GM12878 (cell line): ENCODE data around the gene LINGO1. TPM values are rescaled to one million over a fixed set of nuclear protein-coding genes. Genes with fewer than 3 reads are reported as not detected.

Experiments used
- ATAC-seq: fragments of 200-7000 bp; cut with Tn5 transposase; 3 replicates; pipeline ENCODE4 v1.9.1; 2020; ENCODE audit warnings: mild to moderate bottlenecking, moderate library complexity
- BruUV-seq: library from RNA; stranded (reverse); fragments of 400-500 nt; replicated peaks from 2 replicates; lab custom pipeline; 2021; lab: Mats Ljungman, UMichigan
- CTCF ChIA-PET: fragments of 300-600 bp; sonication (Branson Sonifier 250); formaldehyde crosslinking; extraction: SDS; loops from one replicate; lab custom pipeline; 2021; ENCODE audit warnings: inconsistent platforms; lab: Yijun Ruan, JAX
- POLR2A ChIA-PET: fragments of 350-600 bp; formaldehyde crosslinking; extraction: SDS; loops from one replicate; lab custom pipeline; 2021; ENCODE audit warnings: inconsistent platforms; lab: Charles Lee
- RAD21 ChIA-PET: fragments of 300-600 bp; sonication (Branson Sonifier 250); formaldehyde crosslinking; loops from one replicate; lab custom pipeline; 2023; ENCODE audit warnings: antibody characterized with exemption; ENCODE audit not compliant: unreplicated experiment; lab: Charles Lee
- SMC1A ChIA-PET: fragments of 300-600 bp; sonication (Branson Sonifier 250); formaldehyde crosslinking; loops from one replicate; lab custom pipeline; 2023; ENCODE audit not compliant: unreplicated experiment, uncharacterized antibody; lab: Charles Lee
- DNase-seq: peaks from one replicate; pipeline ENCODE4 v3.0.0-alpha.2; 2011; ENCODE audit warnings: low read depth, low spot score
- FAIRE-seq: peaks from 3 replicates; lab custom pipeline; 2011; peaks lifted over from hg19 to GRCh38; lab: Jason Lieb, UNC
- H2AFZ ChIP-seq: 2 replicates; pipeline ENCODE4 v1.6.0; 2011; ENCODE audit warnings: low read depth, low read length, control low read depth; ENCODE audit not compliant: control insufficient read depth
- H3K27ac ChIP-seq: 2 replicates; pipeline ENCODE4 v1.5.1; 2011; ENCODE audit warnings: control low read depth; ENCODE audit not compliant: control insufficient read depth, insufficient read depth
- H3K27me3 ChIP-seq, 2 experiments: replicated peaks in 1 of 2; 2 replicates each; pipeline versions ENCODE4 v1.6.0 to v1.6.1; 2011; ENCODE audit warnings: low read length in 1 of 2; ENCODE audit not compliant: control insufficient read depth in 2 of 2, insufficient read depth in 2 of 2
- H3K36me3 ChIP-seq, 2 experiments: 2 replicates each; pipeline ENCODE4 v1.5.1; 2011; ENCODE audit warnings: low read length in 1 of 2; ENCODE audit not compliant: control insufficient read depth in 2 of 2, insufficient read depth in 2 of 2
- H3K4me1 ChIP-seq: 2 replicates; pipeline ENCODE4 v1.6.1; 2011; ENCODE audit warnings: mild to moderate bottlenecking, low read length, moderate library complexity, mixed read lengths; ENCODE audit not compliant: control insufficient read depth, insufficient read depth
- H3K4me2 ChIP-seq: 2 replicates; pipeline ENCODE4 v1.6.0; 2011; ENCODE audit warnings: control low read depth; ENCODE audit not compliant: control insufficient read depth, insufficient read depth
- H3K4me3 ChIP-seq: fragments of 200-600 bp; sonication (generic); 2 replicates; pipeline ENCODE4 v1.5.1; 2016
- H3K79me2 ChIP-seq: 2 replicates; pipeline ENCODE4 v1.6.0; 2011; ENCODE audit warnings: low read length; ENCODE audit not compliant: control insufficient read depth, insufficient read depth
- H3K9ac ChIP-seq: 2 replicates; pipeline ENCODE4 v1.8.0; 2011; ENCODE audit warnings: low read length, control low read depth, mixed read lengths; ENCODE audit not compliant: control insufficient read depth, insufficient read depth
- H3K9me3 ChIP-seq: replicated peaks from 3 replicates; pipeline ENCODE4 v1.5.1; 2011; ENCODE audit warnings: mild to moderate bottlenecking, low read length; ENCODE audit not compliant: control insufficient read depth, insufficient read depth
- H4K20me1 ChIP-seq: 2 replicates; pipeline ENCODE4 v1.6.0; 2011; ENCODE audit not compliant: control insufficient read depth, insufficient read depth
- CBX5 ChIP-seq: sonication (generic); IDR thresholded peaks from 2 replicates; pipeline ENCODE4 v1.6.1; 2016; ENCODE audit warnings: low read depth, moderate library complexity, mild to moderate bottlenecking, inconsistent platforms
- IKZF1 ChIP-seq: fragments of 450-650 bp; conservative IDR thresholded peaks from 2 replicates; pipeline ENCODE4 v1.6.1; 2017; ENCODE audit warnings: antibody characterized with exemption, mild to moderate bottlenecking
- IKZF2 ChIP-seq, 2 experiments: fragments of 450-650 bp; IDR thresholded peaks; 2 replicates each; pipeline ENCODE4 v1.6.1; 2017; ENCODE audit warnings: mild to moderate bottlenecking in 2 of 2, moderate library complexity in 2 of 2
- IRF4 ChIP-seq: IDR thresholded peaks from 2 replicates; pipeline ENCODE4 v1.6.1; 2011; ENCODE audit warnings: low read depth, low read length
- NFXL1 ChIP-seq: fragments of 450-650 bp; IDR thresholded peaks from 2 replicates; pipeline ENCODE4 v1.6.1; 2017; ENCODE audit warnings: antibody characterized with exemption, mild to moderate bottlenecking, borderline replicate concordance
- NKRF ChIP-seq: fragments of 450-650 bp; conservative IDR thresholded peaks from 2 replicates; pipeline ENCODE4 v1.6.1; 2017; ENCODE audit warnings: mild to moderate bottlenecking, moderate library complexity
- PKNOX1 ChIP-seq: fragments of 450-650 bp; IDR thresholded peaks from 2 replicates; pipeline ENCODE4 v1.6.1; 2016; ENCODE audit warnings: mild to moderate bottlenecking
- RAD21 ChIP-seq: IDR thresholded peaks from 2 replicates; pipeline ENCODE4 v1.6.1; 2011; ENCODE audit warnings: mild to moderate bottlenecking, low read depth, low read length, moderate library complexity; ENCODE audit not compliant: insufficient read depth
- RAD51 ChIP-seq: fragments of 450-650 bp; IDR thresholded peaks from 2 replicates; pipeline ENCODE4 v1.6.1; 2016; ENCODE audit warnings: moderate library complexity, mild to moderate bottlenecking, inconsistent platforms
- SIN3A ChIP-seq: IDR thresholded peaks from 2 replicates; pipeline ENCODE4 v1.6.1; 2012; ENCODE audit warnings: low read depth, low read length, improper control_type of control experiment
- SIX5 ChIP-seq: IDR thresholded peaks from 2 replicates; pipeline ENCODE4 v1.6.1; 2011; ENCODE audit warnings: mild to moderate bottlenecking, low read depth, low read length, moderate library complexity; ENCODE audit not compliant: severe bottlenecking
- SMARCA5 ChIP-seq: fragments of 450-650 bp; IDR thresholded peaks from 2 replicates; pipeline ENCODE4 v1.6.1; 2017; ENCODE audit warnings: mild to moderate bottlenecking
- SMC3 ChIP-seq: IDR thresholded peaks from 2 replicates; pipeline ENCODE4 v1.6.1; 2011; ENCODE audit warnings: low read length, improper control_type of control experiment, borderline replicate concordance
- SPI1 ChIP-seq: IDR thresholded peaks from 2 replicates; pipeline ENCODE4 v1.6.1; 2011; ENCODE audit warnings: low read depth, mild to moderate bottlenecking, low read length, moderate library complexity, borderline replicate concordance; ENCODE audit not compliant: insufficient read depth
- SREBF2 ChIP-seq: IDR thresholded peaks from 2 replicates; pipeline ENCODE4 v1.6.1; 2012; ENCODE audit warnings: mild to moderate bottlenecking, low read length
- TAF1 ChIP-seq: IDR thresholded peaks from 2 replicates; pipeline ENCODE4 v1.6.1; 2011; ENCODE audit warnings: mild to moderate bottlenecking, low read depth, low read length, borderline replicate concordance
- TBL1XR1 ChIP-seq: IDR thresholded peaks from 2 replicates; pipeline ENCODE4 v1.6.1; 2012; ENCODE audit warnings: low read depth, low read length, improper control_type of control experiment
- WRNIP1 ChIP-seq: IDR thresholded peaks from 2 replicates; pipeline ENCODE4 v1.6.1; 2011; ENCODE audit warnings: low read depth, low read length, improper control_type of control experiment, borderline replicate concordance
- WGBS: methylation state at CpG from one replicate; pipeline ENCODE4 v1.1.6; 2016; ENCODE audit warnings: low lambda C conversion rate; ENCODE audit not compliant: insufficient replicate concordance, insufficient coverage; ENCODE audit errors: missing lambda C conversion rate; 5-methylcytosine and 5-hydroxymethylcytosine counted together
- in situ Hi-C: fragments of 300-500 bp; cut with MboI; formaldehyde crosslinking; loops from 9 replicates; pipeline ENCODE4 v1.14.3; 2018; ENCODE audit warnings: mixed read lengths
- intact Hi-C: fragments of 100-400 bp; cut with micrococcal nuclease; formaldehyde crosslinking; loops from one replicate; pipeline ENCODE4 v1.14.2; 2022; ENCODE audit not compliant: unreplicated experiment
- polyA plus RNA-seq, 11 experiments: library from polyadenylated mRNA; depleted of rRNA in 4 of 11; unstranded in 6 of 11; stranded (reverse) in 5 of 11; fragments of >200 nt; fragmentation: Nextera tagmentation in 4 of 11; fragmentation: Illumina TruSeq in 1 of 11; extraction: Ambion mirVana in 4 of 11; extraction: Trizol in 1 of 11; gene quantifications; 1 replicate in 1 of 11; 2 replicates in 10 of 11; pipeline versions ENCODE4 v1.2.1 to v1.2.3, GENCODE V29; 2011 to 2016; ENCODE audit warnings: inconsistent platforms in 2 of 11, missing spikeins in 2 of 11, low read depth in 1 of 11
- total RNA-seq, 4 experiments: library from RNA; depleted of rRNA in 3 of 4; stranded (reverse); fragments of >200 nt in 3 of 4; fragmentation: Illumina TruSeq in 1 of 4; extraction: Trizol in 1 of 4; gene quantifications; 2 replicates each; pipeline versions ENCODE4 v1.2.1 to v1.2.3, GENCODE V29; 2013 to 2021
- TF ChIP-seq, protein P1 (sequence below): fragments of 450-650 bp; IDR thresholded peaks from 2 replicates; pipeline ENCODE4 v1.6.1; 2017; ENCODE audit warnings: mild to moderate bottlenecking

The LINGO1 gene
- total and polyA plus RNA-seq, 10 of the 15 experiments (the other 5 are each of a cell fraction or from before 2014, with no cell fraction given): 0.04 to 3.9 (median 0.17) TPM; not detected in 6

GRCh38 chr15:77634266-77634962, 1.7 kb upstream of the LINGO1 start:
- ATAC-seq (peak; percentile 85), FAIRE-seq (peak; percentile 80), DNase-seq (no peak)
- Histone ChIP-seq H3K4me1 (no peaks in the 10 kb centered on the region; the same call in 1 of the 2 replicates), H4K20me1 (no peaks in the 10 kb centered on the region), H3K9me3 (no peaks in the 10 kb centered on the region), H2AFZ (no peak overlapping the region), H3K4me2 (no peak overlapping the region), H3K9ac (no peak overlapping the region), H3K79me2 (no peaks in the 10 kb centered on the region), H3K27me3 (peaks cover 16 to 18% of the 10 kb centered on the region in 2 experiments), H3K4me3 (no peak overlapping the region), H3K36me3 (no peaks in the 10 kb centered on the region), H3K27ac (no peak overlapping the region)
- BruUV-seq: no TSS peak
- ChIA-PET RAD21 (interaction anchor here (1.0 to 2.6 kb wide), 4 partner anchors 17 to 241 kb away, joined by 3 to 19 read pairs (median 4); no protein-coding TSS in a partner anchor), CTCF (interaction anchor here (0.7 to 5.1 kb wide), 20 partner anchors 8 to 267 kb away, joined by 3 to 48 read pairs (median 4); no protein-coding TSS in a partner anchor), SMC1A (interaction anchor here (1.0 to 1.7 kb wide), 4 partner anchors 33 to 240 kb away, joined by 3 to 5 read pairs (median 4); no protein-coding TSS in a partner anchor), POLR2A (no interaction called here)
- WGBS: 0% methylated on average over 16 of the region's 34 CpGs
- intact Hi-C loops: loop anchor here (1.0 to 5.0 kb wide), 3 partner anchors 187 to 447 kb away; no protein-coding TSS in a partner anchor
- in situ Hi-C loops: loop anchor here (25.0 kb wide), 1 partner anchor 178 kb away; no protein-coding TSS in a partner anchor
- TF ChIP-seq, protein P1, sequence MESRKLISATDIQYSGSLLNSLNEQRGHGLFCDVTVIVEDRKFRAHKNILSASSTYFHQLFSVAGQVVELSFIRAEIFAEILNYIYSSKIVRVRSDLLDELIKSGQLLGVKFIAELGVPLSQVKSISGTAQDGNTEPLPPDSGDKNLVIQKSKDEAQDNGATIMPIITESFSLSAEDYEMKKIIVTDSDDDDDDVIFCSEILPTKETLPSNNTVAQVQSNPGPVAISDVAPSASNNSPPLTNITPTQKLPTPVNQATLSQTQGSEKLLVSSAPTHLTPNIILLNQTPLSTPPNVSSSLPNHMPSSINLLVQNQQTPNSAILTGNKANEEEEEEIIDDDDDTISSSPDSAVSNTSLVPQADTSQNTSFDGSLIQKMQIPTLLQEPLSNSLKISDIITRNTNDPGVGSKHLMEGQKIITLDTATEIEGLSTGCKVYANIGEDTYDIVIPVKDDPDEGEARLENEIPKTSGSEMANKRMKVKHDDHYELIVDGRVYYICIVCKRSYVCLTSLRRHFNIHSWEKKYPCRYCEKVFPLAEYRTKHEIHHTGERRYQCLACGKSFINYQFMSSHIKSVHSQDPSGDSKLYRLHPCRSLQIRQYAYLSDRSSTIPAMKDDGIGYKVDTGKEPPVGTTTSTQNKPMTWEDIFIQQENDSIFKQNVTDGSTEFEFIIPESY: no peak
- TF ChIP-seq WRNIP1: no peak
- TF ChIP-seq TAF1: no peak
- no peak for TF ChIP-seq IKZF1
- TF ChIP-seq NFXL1: peak; percentile 93
- no peak for TF ChIP-seq SREBF2
- peak; percentile 97 for TF ChIP-seq SMARCA5
- no peak for TF ChIP-seq IRF4
- peak; percentile 30; the same call in 1 of the 2 replicates for TF ChIP-seq RAD21
- no peak for TF ChIP-seq NKRF
- no peak for TF ChIP-seq SIX5
- TF ChIP-seq SIN3A: no peak
- no peak for TF ChIP-seq IKZF2 (IDR thresholded peaks at IDR 0.05)
- TF ChIP-seq PKNOX1: no peak
- no peak for TF ChIP-seq CBX5
- no peak for TF ChIP-seq TBL1XR1
- TF ChIP-seq SPI1: peak; percentile 56; the same call in 1 of the 2 replicates
- TF ChIP-seq SMC3: peak; percentile 21; the same call in 1 of the 2 replicates
- TF ChIP-seq RAD51: no peak
